ENCODE measurements around the gene LYSMD2. TPM values are rescaled to one million over a fixed set of nuclear protein-coding genes. Genes with fewer than 3 reads are reported as not detected.

LYSMD2 gene
- total RNA-seq, 2 experiments from 2014 or later: 16.0 to 21.7 TPM

DNA sequence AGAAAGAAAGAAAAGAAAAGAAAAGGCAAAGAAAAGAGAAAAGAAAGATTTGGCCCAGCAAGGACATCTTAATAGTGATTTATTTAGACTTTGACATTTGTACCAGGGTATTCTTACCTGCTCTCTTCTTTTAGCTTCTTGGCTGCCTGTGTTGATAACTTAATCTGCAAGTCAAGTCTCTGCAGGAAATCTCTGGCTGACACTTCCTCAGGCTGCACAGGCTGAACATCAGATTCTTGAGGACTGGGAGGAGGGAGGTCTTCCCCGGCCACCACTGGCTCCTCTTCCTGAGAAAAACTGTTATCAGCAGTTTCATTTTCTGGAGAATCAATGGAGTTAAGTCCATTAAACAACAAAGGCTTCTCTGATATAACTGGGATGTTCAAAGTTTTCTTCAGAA is 12.8 kb downstream of the LYSMD2 start:
- CTCF ChIA-PET: interaction anchor here (2.4 kb wide), 1 partner anchor 52 kb away, joined by 8 read pairs; no protein-coding TSS in a partner anchor
- Mint-ChIP-seq H3K36me3 (peaks cover 24% of the 10 kb centered on the region), H3K27ac (no peak overlapping the region), H3K4me3 (no peak overlapping the region), H3K4me1 (peaks cover 30% of the 10 kb centered on the region), H3K27me3 (no peaks in the 10 kb centered on the region), H3K9me3 (ENCODE audit: low read depth) (no peaks in the 10 kb centered on the region)
- DNase-seq (no peak), ATAC-seq (no peak)

- peaks cover 32% of the 10 kb centered on the region for H3K4me1 Mint-ChIP-seq
- CTCF ChIA-PET: interaction anchor here (2.4 kb wide), 1 partner anchor 52 kb away, joined by 8 read pairs; no protein-coding TSS in a partner anchor
- H3K27ac Mint-ChIP-seq: no peak overlapping the region
- H3K27me3 Mint-ChIP-seq: no peaks in the 10 kb centered on the region
- no peaks in the 10 kb centered on the region for H3K9me3 Mint-ChIP-seq (ENCODE audit: low read depth)
- DNase-seq (no peak), ATAC-seq (no peak)
- H3K4me3 Mint-ChIP-seq: no peak overlapping the region
- H3K36me3 Mint-ChIP-seq: peaks cover 22% of the 10 kb centered on the region
Observed at GRCh38 chr15:51724199-51724598, 13.3 kb downstream of the LYSMD2 start.

DNA sequence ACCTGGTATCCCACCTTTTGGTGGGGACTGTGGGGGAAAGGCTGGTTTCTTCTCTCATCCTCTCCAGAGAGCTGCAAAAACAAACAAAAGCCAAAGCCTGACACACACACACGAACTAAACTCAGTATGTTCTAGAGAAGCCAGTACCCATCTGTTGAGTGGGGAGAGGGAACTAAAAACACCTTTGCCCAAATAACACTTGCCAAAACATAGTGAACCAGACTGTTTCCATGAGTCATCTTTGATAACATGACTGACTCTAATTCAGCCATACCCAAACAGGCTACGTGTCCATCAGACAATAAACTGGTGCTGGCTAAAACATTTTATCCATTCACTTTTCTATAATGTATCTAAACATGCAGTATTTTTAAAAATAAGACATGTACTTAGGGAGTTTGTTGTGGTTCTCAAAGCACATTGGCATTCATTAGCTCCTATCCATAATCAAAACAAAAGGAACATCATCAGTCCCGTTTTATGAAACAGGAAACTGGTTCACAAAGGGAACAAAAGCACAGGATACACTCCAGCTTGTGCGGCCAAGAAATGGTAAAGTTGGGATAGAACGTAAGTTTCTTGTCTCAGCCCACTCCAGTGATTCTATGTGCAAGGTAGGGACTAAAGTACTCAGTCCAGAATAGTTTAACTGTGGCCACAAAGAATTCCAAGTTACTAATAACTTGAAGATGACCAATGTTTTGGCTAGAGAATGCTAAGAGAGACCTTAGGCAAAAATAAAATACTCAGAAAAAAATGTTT is 16.1 kb downstream of the LYSMD2 start:
- Mint-ChIP-seq H3K4me3 (no peak overlapping the region), H3K27ac (no peak overlapping the region), H3K9me3 (ENCODE audit: low read depth) (no peaks in the 10 kb centered on the region), H3K4me1 (peaks cover 20% of the 10 kb centered on the region), H3K27me3 (no peaks in the 10 kb centered on the region), H3K36me3 (peaks cover 19% of the 10 kb centered on the region)
- CTCF ChIA-PET: interaction anchor here (1.3 to 1.5 kb wide), 2 partner anchors 11 to 72 kb away, joined by 3 to 5 read pairs; no protein-coding TSS in a partner anchor
- DNase-seq (no peak), ATAC-seq (no peak)

DNA sequence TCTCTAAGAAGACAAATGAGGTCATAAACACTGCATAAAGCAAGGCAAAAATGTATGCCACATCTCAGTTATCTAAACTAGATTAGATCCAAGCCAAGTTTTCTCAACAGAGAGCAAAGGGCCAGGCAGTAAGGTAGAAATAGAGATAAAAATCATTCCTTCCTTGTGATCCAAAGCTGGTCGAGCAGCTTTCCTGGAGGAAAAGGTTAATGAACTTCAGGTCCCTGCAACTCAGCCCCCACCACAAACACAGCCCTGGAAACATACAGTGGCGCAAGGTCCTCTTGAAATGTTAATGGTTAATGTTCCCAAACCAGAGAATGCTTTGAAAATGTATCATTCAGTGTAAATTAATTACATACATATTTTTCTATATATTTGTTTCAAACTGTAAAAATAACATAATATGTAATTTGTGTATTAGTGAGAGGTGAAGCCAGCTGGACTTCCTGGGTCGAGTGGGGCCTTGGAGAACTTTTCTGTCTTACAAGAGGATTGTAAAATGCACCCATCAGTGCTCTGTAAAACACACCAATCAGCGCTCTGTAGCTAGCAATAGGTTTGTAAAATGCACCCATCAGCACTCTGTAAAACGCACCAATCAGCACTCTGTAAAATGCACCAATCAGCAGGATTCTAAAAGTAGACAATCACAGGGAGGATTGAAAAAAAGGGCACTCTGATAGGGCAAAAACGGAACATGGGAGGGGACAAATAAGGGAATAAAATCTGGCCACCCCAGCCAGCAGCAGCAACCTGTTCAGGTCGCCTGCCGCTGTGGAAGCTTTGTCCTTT is 17.1 kb downstream of the LYSMD2 start:
- no peak overlapping the region for H3K4me3 Mint-ChIP-seq
- H3K27ac Mint-ChIP-seq: no peak overlapping the region
- peaks cover 15% of the 10 kb centered on the region for H3K4me1 Mint-ChIP-seq
- H3K9me3 Mint-ChIP-seq (ENCODE audit: low read depth): no peaks in the 10 kb centered on the region
- DNase-seq (no peak), ATAC-seq (no peak)
- peaks cover 19% of the 10 kb centered on the region for H3K36me3 Mint-ChIP-seq
- CTCF ChIA-PET: interaction anchor here (1.5 to 1.7 kb wide), 2 partner anchors 10 to 56 kb away, joined by 3 to 4 read pairs; no protein-coding TSS in a partner anchor
- H3K27me3 Mint-ChIP-seq: no peaks in the 10 kb centered on the region

DNA sequence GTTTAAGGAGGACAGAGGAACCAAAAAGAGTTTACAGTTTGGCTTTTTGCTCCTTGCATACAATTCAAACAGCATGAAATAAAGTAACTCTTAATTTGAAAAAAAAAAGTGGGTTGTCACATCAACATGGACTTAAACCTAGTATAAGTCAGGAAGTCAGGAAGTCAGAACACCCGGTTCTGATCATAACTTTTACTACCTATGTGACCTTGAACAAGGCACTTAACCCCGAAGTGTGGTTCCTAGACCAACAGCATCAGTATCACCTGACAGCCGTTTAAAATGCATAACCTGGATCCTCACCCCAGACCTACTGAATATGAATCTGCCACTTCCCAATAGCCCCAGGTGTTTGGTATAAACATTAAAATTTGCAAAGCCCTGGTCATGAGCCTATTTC is 18.7 kb downstream of the LYSMD2 start:
- H3K4me1 Mint-ChIP-seq: peaks cover 6% of the 10 kb centered on the region
- no peak overlapping the region for H3K27ac Mint-ChIP-seq
- ATAC-seq: no peak
- CTCF ChIA-PET: no interaction called here
- H3K4me3 Mint-ChIP-seq: no peak overlapping the region
- H3K9me3 Mint-ChIP-seq (ENCODE audit: low read depth): no peaks in the 10 kb centered on the region
- H3K27me3 Mint-ChIP-seq: no peaks in the 10 kb centered on the region
- peaks cover 19% of the 10 kb centered on the region for H3K36me3 Mint-ChIP-seq
- DNase-seq: no peak

DNA sequence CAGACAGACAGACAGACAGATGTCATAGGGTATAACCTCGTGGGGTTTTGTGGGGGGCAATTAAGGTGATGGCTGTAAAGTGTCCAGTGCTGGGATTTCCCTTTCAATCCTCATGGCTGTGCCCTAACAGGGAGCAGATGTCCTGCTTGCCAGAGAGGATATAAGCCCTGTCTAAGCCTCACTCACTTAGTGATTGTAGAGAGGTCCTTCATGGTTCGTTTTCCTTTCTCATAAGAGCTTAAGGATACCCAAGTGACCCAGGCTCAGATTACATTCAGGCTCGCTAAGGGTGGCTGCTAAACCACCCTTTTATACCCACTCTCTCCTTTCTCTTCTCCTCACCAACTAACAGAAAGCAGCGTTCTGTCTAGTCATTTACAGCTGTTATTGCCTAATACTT is 19.2 kb downstream of the LYSMD2 start:
- Mint-ChIP-seq H3K9me3 (ENCODE audit: low read depth) (no peaks in the 10 kb centered on the region), H3K27ac (no peak overlapping the region), H3K4me1 (peaks cover 6% of the 10 kb centered on the region), H3K36me3 (peaks cover 18% of the 10 kb centered on the region), H3K4me3 (no peak overlapping the region), H3K27me3 (no peaks in the 10 kb centered on the region)
- no peak for ATAC-seq
- CTCF ChIA-PET: no interaction called here
- no peak for DNase-seq

DNA sequence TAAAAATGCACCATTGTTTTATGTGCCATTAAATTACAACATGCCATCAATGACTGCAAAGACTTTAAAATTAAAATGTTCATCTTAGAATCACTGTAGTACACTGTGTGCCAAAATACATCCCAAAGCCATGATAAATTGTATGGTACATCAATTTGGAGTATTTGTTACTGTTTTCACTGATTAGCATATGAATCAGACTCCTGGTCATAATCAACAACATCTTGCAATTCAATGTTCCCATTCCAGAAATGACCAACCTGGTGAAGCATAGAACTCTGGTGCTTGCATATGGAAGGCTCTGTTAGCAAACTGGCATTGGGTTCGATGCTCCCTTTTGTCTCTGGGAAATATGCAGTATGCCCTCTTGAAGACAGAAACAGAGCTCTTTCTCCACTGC is 22.5 kb downstream of the LYSMD2 start:
- H3K27me3 Mint-ChIP-seq: no peaks in the 10 kb centered on the region
- CTCF ChIA-PET: interaction anchor here (1.1 kb wide), 1 partner anchor 64 kb away, joined by 3 read pairs; no protein-coding TSS in a partner anchor
- no peak overlapping the region for H3K27ac Mint-ChIP-seq
- H3K4me1 Mint-ChIP-seq: peaks cover 2% of the 10 kb centered on the region
- H3K36me3 Mint-ChIP-seq: no peaks in the 10 kb centered on the region
- H3K4me3 Mint-ChIP-seq: no peak overlapping the region
- ATAC-seq (no peak), DNase-seq (no peak)
- H3K9me3 Mint-ChIP-seq (ENCODE audit: low read depth): no peaks in the 10 kb centered on the region

DNA sequence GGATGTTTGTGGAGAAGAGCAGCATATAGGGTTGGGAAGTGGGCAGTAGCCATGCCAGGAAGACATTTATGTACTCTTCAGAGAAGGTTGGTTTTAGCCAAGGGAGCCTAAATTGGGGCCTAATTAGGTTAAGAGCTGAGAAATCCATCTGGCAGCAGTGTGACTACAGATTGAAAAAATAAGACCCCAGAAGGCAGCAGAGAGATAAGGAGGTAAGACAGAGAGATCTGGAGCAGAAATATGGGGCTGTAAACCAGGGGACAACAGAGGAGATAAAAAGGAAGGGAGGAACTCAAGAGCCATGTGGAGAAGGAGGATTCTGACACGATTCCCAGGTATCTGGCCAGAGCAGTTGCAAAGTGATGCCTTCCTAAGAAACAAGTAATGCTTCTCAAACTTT is 23.3 kb downstream of the LYSMD2 start:
- Mint-ChIP-seq H3K36me3 (no peaks in the 10 kb centered on the region), H3K27me3 (no peaks in the 10 kb centered on the region), H3K9me3 (ENCODE audit: low read depth) (no peaks in the 10 kb centered on the region), H3K4me3 (no peak overlapping the region), H3K4me1 (peaks cover under 1% of the 10 kb centered on the region), H3K27ac (no peak overlapping the region)
- CTCF ChIA-PET: no interaction called here
- DNase-seq (no peak), ATAC-seq (no peak)

DNA sequence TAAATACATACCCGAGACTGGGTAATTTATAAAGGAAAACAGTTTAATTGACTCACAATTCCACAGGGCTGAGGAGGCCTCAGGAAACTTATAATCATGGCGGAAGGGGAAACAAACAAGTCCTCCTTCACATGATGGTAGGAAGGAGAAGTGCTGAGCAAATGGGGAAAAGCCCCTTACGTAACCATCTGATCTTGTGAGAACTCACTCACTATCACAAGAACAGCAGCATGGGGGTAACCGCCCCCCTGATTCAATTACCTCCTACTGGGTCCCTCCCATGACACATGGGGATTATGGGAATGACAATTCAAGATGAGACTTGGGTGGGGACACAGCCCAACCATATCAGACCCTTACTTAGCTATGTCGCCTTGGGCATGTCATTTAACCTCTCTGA is 28.4 kb downstream of the LYSMD2 start:
- Mint-ChIP-seq H3K27me3 (peaks cover 2% of the 10 kb centered on the region), H3K4me1 (no peaks in the 10 kb centered on the region), H3K36me3 (no peaks in the 10 kb centered on the region), H3K4me3 (no peak overlapping the region), H3K27ac (no peak overlapping the region), H3K9me3 (ENCODE audit: low read depth) (no peaks in the 10 kb centered on the region)
- CTCF ChIA-PET: no interaction called here
- no peak for ATAC-seq
- DNase-seq: no peak

DNA sequence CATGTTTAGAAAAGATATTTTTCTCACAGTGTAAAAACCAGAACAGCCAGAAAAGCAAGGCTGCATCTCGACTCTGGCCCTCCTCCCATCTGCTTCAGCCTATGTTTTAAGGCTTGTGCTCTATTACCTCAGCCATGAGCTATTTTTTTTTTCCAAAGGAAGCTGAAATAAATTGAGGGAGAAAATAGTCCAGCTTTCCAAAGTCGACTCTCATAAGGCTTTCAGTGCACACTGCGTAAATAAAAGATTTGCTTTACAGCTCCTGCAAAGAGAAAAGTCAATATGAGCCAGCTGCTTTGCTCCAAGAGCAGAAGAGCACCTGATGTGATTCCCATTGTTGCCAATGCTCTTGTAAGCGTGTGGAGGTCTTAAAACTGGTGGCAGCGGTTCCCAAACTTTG is 29.4 kb downstream of the LYSMD2 start:
- Mint-ChIP-seq H3K4me3 (no peak overlapping the region), H3K9me3 (ENCODE audit: low read depth) (no peaks in the 10 kb centered on the region), H3K27ac (no peak overlapping the region), H3K4me1 (no peaks in the 10 kb centered on the region), H3K36me3 (no peaks in the 10 kb centered on the region), H3K27me3 (peaks cover 4% of the 10 kb centered on the region)
- no peak for ATAC-seq
- no peak for DNase-seq
- CTCF ChIA-PET: interaction anchor here (2.4 kb wide), 1 partner anchor 68 kb away, joined by 8 read pairs; no protein-coding TSS in a partner anchor

GRCh38 chr15:51706926-51707608 is 30.4 kb downstream of the LYSMD2 start:
- no peaks in the 10 kb centered on the region for H3K36me3 Mint-ChIP-seq
- H3K4me3 Mint-ChIP-seq: no peak overlapping the region
- no peaks in the 10 kb centered on the region for H3K9me3 Mint-ChIP-seq (ENCODE audit: low read depth)
- peaks cover 4% of the 10 kb centered on the region for H3K27me3 Mint-ChIP-seq
- CTCF ChIA-PET: interaction anchor here (2.4 kb wide), 1 partner anchor 69 kb away, joined by 8 read pairs; no protein-coding TSS in a partner anchor
- ATAC-seq: no peak
- DNase-seq: no peak
- H3K27ac Mint-ChIP-seq: no peak overlapping the region
- no peaks in the 10 kb centered on the region for H3K4me1 Mint-ChIP-seq

GRCh38 chr15:51706291-51706690 is 31.2 kb downstream of the LYSMD2 start:
- CTCF ChIA-PET: interaction anchor here (1.0 to 2.4 kb wide), 2 partner anchors 56 to 70 kb away, joined by 5 to 8 read pairs; no protein-coding TSS in a partner anchor
- no peak for ATAC-seq
- no peak for DNase-seq
- Mint-ChIP-seq H3K9me3 (ENCODE audit: low read depth) (no peaks in the 10 kb centered on the region), H3K4me3 (no peak overlapping the region), H3K36me3 (no peaks in the 10 kb centered on the region), H3K27ac (no peak overlapping the region), H3K27me3 (peaks cover 4% of the 10 kb centered on the region), H3K4me1 (no peaks in the 10 kb centered on the region)

GRCh38 chr15:51702710-51703109 is 34.7 kb downstream of the LYSMD2 start:
- Mint-ChIP-seq H3K4me1 (no peaks in the 10 kb centered on the region), H3K9me3 (ENCODE audit: low read depth) (no peaks in the 10 kb centered on the region), H3K36me3 (no peaks in the 10 kb centered on the region), H3K4me3 (no peak overlapping the region), H3K27ac (no peak overlapping the region), H3K27me3 (peaks cover 30% of the 10 kb centered on the region)
- CTCF ChIA-PET: no interaction called here
- ATAC-seq: no peak
- no peak for DNase-seq
